H1 (cell line): ENCODE measurements around the gene CACNA2D3. TPM values are rescaled to one million over a fixed set of nuclear protein-coding genes. Genes with fewer than 3 reads are reported as not detected.

Experiments used
- CTCF ChIA-PET: fragments of 300-600 bp; sonication (Branson Sonifier 250); formaldehyde crosslinking; loops from one replicate; lab custom pipeline; 2021; ENCODE audit not compliant: partially characterized antibody; lab: Charles Lee
- POLR2A ChIA-PET: fragments of 300-600 bp; sonication (Branson Sonifier 250); formaldehyde crosslinking; loops from one replicate; lab custom pipeline; 2021; ENCODE audit warnings: inconsistent platforms; ENCODE audit not compliant: partially characterized antibody; lab: Charles Lee
- DNase-seq, 2 experiments: peaks; one replicate each; pipeline versions ENCODE4 v3.0.0 to v3.0.0-alpha.2; 2010 to 2022; ENCODE audit warnings: low spot score in 2 of 2, low read depth in 1 of 2, mixed read lengths in 1 of 2
- FAIRE-seq: peaks from 2 replicates; lab custom pipeline; 2011; peaks lifted over from hg19 to GRCh38; lab: Jason Lieb, UNC
- H2AFZ ChIP-seq: 2 replicates; pipeline ENCODE4 v1.8.1; 2012; ENCODE audit warnings: low read length, inconsistent platforms
- H2AK5ac ChIP-seq: 2 replicates; pipeline ENCODE4 v1.6.1; 2013; ENCODE audit warnings: low read depth, low read length
- H2BK120ac ChIP-seq: replicated peaks from 2 replicates; pipeline ENCODE3; 2013; ENCODE audit warnings: low read depth, low read length, inconsistent platforms
- H2BK12ac ChIP-seq: 2 replicates; pipeline ENCODE4 v1.6.1; 2013; ENCODE audit warnings: low read depth, low read length
- H2BK15ac ChIP-seq: 2 replicates; pipeline ENCODE4 v1.6.1; 2013; ENCODE audit warnings: low read length
- H2BK20ac ChIP-seq: 2 replicates; pipeline ENCODE4 v1.6.1; 2013; ENCODE audit warnings: low read length
- H2BK5ac ChIP-seq: 2 replicates; pipeline ENCODE4 v1.6.1; 2013; ENCODE audit warnings: low read depth, low read length
- H3K14ac ChIP-seq: 2 replicates; pipeline ENCODE4 v1.6.1; 2013; ENCODE audit warnings: inconsistent platforms; ENCODE audit not compliant: insufficient read length
- H3K18ac ChIP-seq: 2 replicates; pipeline ENCODE4 v1.6.1; 2013; ENCODE audit warnings: low read length; ENCODE audit errors: extremely low read depth
- H3K23ac ChIP-seq: 2 replicates; pipeline ENCODE4 v1.6.1; 2013; ENCODE audit warnings: inconsistent platforms; ENCODE audit not compliant: insufficient read length
- H3K23me2 ChIP-seq: 2 replicates; pipeline ENCODE4 v1.6.1; 2013; ENCODE audit warnings: low read depth, low read length
- H3K27ac ChIP-seq: 2 replicates; pipeline ENCODE4 v1.6.1; 2011; ENCODE audit warnings: low read depth, low read length, inconsistent platforms
- H3K27me3 ChIP-seq, 4 experiments: replicated peaks in 1 of 4; 1 replicate in 1 of 4; 2 replicates in 3 of 4; pipeline versions ENCODE4 v1.6.1 to v1.8.1; 2011 to 2013; ENCODE audit warnings: low read length in 3 of 4, mild to moderate bottlenecking in 3 of 4, inconsistent platforms in 2 of 4, mixed read lengths in 2 of 4, moderate library complexity in 1 of 4; ENCODE audit not compliant: control insufficient read depth in 3 of 4, insufficient read depth in 3 of 4; ENCODE audit errors: extremely low read depth in 1 of 4
- H3K36me3 ChIP-seq, 4 experiments: 2 replicates each; pipeline versions ENCODE4 v1.6.1 to v1.8.1; 2011 to 2013; ENCODE audit warnings: mild to moderate bottlenecking in 4 of 4, low read length in 3 of 4, moderate library complexity in 2 of 4, control low read depth in 1 of 4, inconsistent platforms in 1 of 4; ENCODE audit not compliant: insufficient read depth in 4 of 4, control insufficient read depth in 2 of 4
- H3K4ac ChIP-seq: replicated peaks from 2 replicates; pipeline ENCODE3; 2013; ENCODE audit warnings: low read length, low read depth, mixed read lengths, inconsistent platforms; ENCODE audit not compliant: insufficient read length
- H3K4me1 ChIP-seq, 4 experiments: replicated peaks in 1 of 4; 1 replicate in 1 of 4; 2 replicates in 3 of 4; pipeline versions ENCODE4 v1.6.1 to v1.8.1; 2011 to 2013; ENCODE audit warnings: low read length in 3 of 4, inconsistent platforms in 2 of 4, mixed read lengths in 1 of 4; ENCODE audit not compliant: insufficient read depth in 4 of 4, control insufficient read depth in 3 of 4
- H3K4me2 ChIP-seq, 2 experiments: 2 replicates each; pipeline versions ENCODE4 v1.6.1 to v1.8.1; 2011 to 2013; ENCODE audit warnings: low read depth in 2 of 2, low read length in 2 of 2, control low read depth in 1 of 2, inconsistent platforms in 1 of 2, mild to moderate bottlenecking in 1 of 2; ENCODE audit not compliant: insufficient read depth in 1 of 2
- H3K4me3 ChIP-seq, 4 experiments: fragments of 200-600, 300-600 bp in 1 of 4; sonication (generic), shearing (Covaris generic), sonication (Bioruptor Twin) in 1 of 4; 2 replicates each; pipeline versions ENCODE4 v1.5.1 to v1.8.1; 2011 to 2016; ENCODE audit warnings: low read length in 4 of 4, low read depth in 3 of 4, control low read depth in 2 of 4, inconsistent platforms in 2 of 4, mild to moderate bottlenecking in 2 of 4, mixed read lengths in 1 of 4, moderate library complexity in 1 of 4; ENCODE audit not compliant: insufficient read depth in 2 of 4; ENCODE audit errors: extremely low read depth in 1 of 4
- H3K56ac ChIP-seq: replicated peaks from 2 replicates; pipeline ENCODE3; 2013; ENCODE audit warnings: low read depth, mild to moderate bottlenecking, mixed read lengths, low read length, inconsistent platforms; ENCODE audit not compliant: insufficient read length
- H3K79me1 ChIP-seq: 2 replicates; pipeline ENCODE4 v1.6.1; 2013; ENCODE audit warnings: low read depth, low read length, control low read depth
- H3K79me2 ChIP-seq, 2 experiments: 2 replicates each; pipeline versions ENCODE4 v1.6.1 to v1.8.1; 2012 to 2013; ENCODE audit warnings: low read length in 2 of 2, mild to moderate bottlenecking in 2 of 2, inconsistent platforms in 1 of 2; ENCODE audit not compliant: insufficient read depth in 2 of 2, control insufficient read depth in 1 of 2
- H3K9ac ChIP-seq, 4 experiments: replicated peaks in 1 of 4; 1 replicate in 1 of 4; 2 replicates in 3 of 4; pipeline versions ENCODE4 v1.6.1 to v1.8.1; 2011 to 2013; ENCODE audit warnings: low read depth in 3 of 4, low read length in 3 of 4, control low read depth in 2 of 4, mild to moderate bottlenecking in 2 of 4, moderate library complexity in 2 of 4, inconsistent platforms in 1 of 4; ENCODE audit errors: extremely low read depth in 1 of 4
- H3K9me3 ChIP-seq, 2 experiments: 2 replicates each; pipeline versions ENCODE4 v1.6.1 to v1.8.1; 2012 to 2013; ENCODE audit warnings: mild to moderate bottlenecking in 2 of 2, moderate library complexity in 2 of 2, control low read depth in 1 of 2, inconsistent platforms in 1 of 2, low read depth in 1 of 2, low read length in 1 of 2, mixed read lengths in 1 of 2; ENCODE audit not compliant: insufficient read depth in 2 of 2
- H4K20me1 ChIP-seq, 2 experiments: replicated peaks in 1 of 2; 2 replicates each; pipeline versions ENCODE3 to v1.8.1; 2011 to 2013; ENCODE audit warnings: inconsistent platforms in 2 of 2, low read length in 2 of 2, mild to moderate bottlenecking in 1 of 2; ENCODE audit not compliant: insufficient read depth in 2 of 2, control insufficient read depth in 1 of 2
- H4K5ac ChIP-seq: 2 replicates; pipeline ENCODE4 v1.6.1; 2013; ENCODE audit warnings: low read length, low read depth, mixed read lengths, inconsistent platforms; ENCODE audit not compliant: insufficient read length
- H4K8ac ChIP-seq: 2 replicates; pipeline ENCODE4 v1.8.0; 2013; ENCODE audit warnings: mild to moderate bottlenecking, moderate library complexity, low read length, inconsistent platforms; ENCODE audit not compliant: insufficient read depth; ENCODE audit errors: extremely low read depth
- H4K91ac ChIP-seq: replicated peaks from 2 replicates; pipeline ENCODE3; 2013; ENCODE audit warnings: low read length, mixed read lengths, inconsistent platforms; ENCODE audit not compliant: insufficient read length
- CREB1 ChIP-seq: IDR thresholded peaks from 2 replicates; pipeline ENCODE4 v1.6.1; 2012; ENCODE audit warnings: inconsistent platforms
- KDM1A ChIP-seq: fragments of 200-600, 300-600 bp; sonication (generic); IDR thresholded peaks from 2 replicates; pipeline ENCODE4 v1.7.1; 2016; ENCODE audit warnings: mild to moderate bottlenecking, low read length, borderline replicate concordance
- SAP30 ChIP-seq: fragments of 300-600 bp; sonication (generic); IDR thresholded peaks from 2 replicates; pipeline ENCODE4 v1.7.1; 2012; ENCODE audit warnings: low read length, moderate library complexity, mild to moderate bottlenecking, inconsistent platforms; ENCODE audit not compliant: insufficient read depth, insufficient replicate concordance
- SP1 ChIP-seq: IDR thresholded peaks from 2 replicates; pipeline ENCODE4 v1.6.1; 2011; ENCODE audit warnings: low read depth, low read length
- SRF ChIP-seq: IDR thresholded peaks from 2 replicates; pipeline ENCODE4 v1.6.1; 2011; ENCODE audit warnings: mild to moderate bottlenecking, low read depth, low read length, moderate library complexity
- TCF12 ChIP-seq: IDR thresholded peaks from 2 replicates; pipeline ENCODE4 v1.6.1; 2011; ENCODE audit warnings: low read depth, mild to moderate bottlenecking, low read length
- WGBS, 2 experiments: shearing (Covaris generic) in 1 of 2; methylation state at CpG; one replicate each; pipeline versions ENCODE4 v1.1.6 to v1.1.7; 2013 to 2015; ENCODE audit warnings: low lambda C conversion rate in 2 of 2, mixed read lengths in 2 of 2, inconsistent platforms in 1 of 2, low coverage in 1 of 2, missing lambda C conversion rate in 1 of 2; ENCODE audit not compliant: insufficient replicate concordance in 2 of 2, insufficient coverage in 1 of 2, insufficient read length in 1 of 2; ENCODE audit errors: extremely low coverage in 1 of 2, missing lambda C conversion rate in 1 of 2; 5-methylcytosine and 5-hydroxymethylcytosine counted together
- polyA plus RNA-seq, 7 experiments: library from polyadenylated mRNA; depleted of rRNA in 3 of 7; stranded (reverse) in 5 of 7; unstranded in 2 of 7; fragments of >200 nt in 5 of 7; fragments of 200-250 nt in 2 of 7; gene quantifications; 1 replicate in 5 of 7; 2 replicates in 1 of 7; 4 replicates in 1 of 7; pipeline versions ENCODE4 v1.2.1 to v1.2.3, GENCODE V29; 2011 to 2013; ENCODE audit warnings: missing spikeins in 2 of 7, mixed read lengths in 2 of 7
- total RNA-seq: library from RNA; stranded (reverse); fragmentation: NEBNext Ultra II Directional; extraction: Animal tissue kit (Norgen Biotek cat#: 25700); gene quantifications from 2 replicates; pipeline ENCODE4 v1.2.1, GENCODE V29; 2021

The CACNA2D3 gene
- total and polyA plus RNA-seq, 2 of the 8 experiments (the other 6 are each of a cell fraction or from before 2014, with no cell fraction given): 1.5 to 1.8 TPM

DNA sequence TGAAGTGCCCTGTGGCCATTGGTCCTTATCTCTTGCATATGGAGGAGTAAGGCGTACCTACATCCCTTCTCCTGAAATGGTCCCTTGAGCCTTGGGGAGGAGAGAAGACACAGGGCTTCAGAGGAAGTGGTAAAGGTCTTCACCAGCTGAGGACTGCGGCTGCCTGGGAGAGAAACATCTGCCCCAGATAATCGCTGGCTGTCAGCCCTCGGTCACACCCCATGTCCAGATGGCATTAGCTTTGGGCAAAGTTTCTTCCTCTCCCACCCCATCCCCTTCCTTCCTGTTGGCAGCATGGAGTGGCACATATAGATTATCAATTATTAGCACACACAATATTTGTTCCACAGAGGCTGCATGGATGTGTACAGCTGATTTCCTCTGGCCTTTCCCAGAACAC lies 743.9 kb downstream of the CACNA2D3 start:
- H3K14ac ChIP-seq: no peak overlapping the region
- H3K23ac ChIP-seq: no peak overlapping the region
- ChIA-PET POLR2A (no interaction called here), CTCF (interaction anchor here (1.7 to 2.1 kb wide), 2 partner anchors 8 to 13 kb away, joined by 4 to 6 read pairs; no protein-coding TSS in a partner anchor)
- H3K36me3 ChIP-seq: no peaks in the 10 kb centered on the region
- FAIRE-seq: no peak
- H2BK12ac ChIP-seq: no peak overlapping the region
- DNase-seq: no peak
- H2BK5ac ChIP-seq: no peak overlapping the region
- H3K4me2 ChIP-seq: no peak overlapping the region
- peaks cover 2% of the 10 kb centered on the region; the same call in 1 of the 2 replicates for H3K23me2 ChIP-seq
- H3K9ac ChIP-seq: no peak overlapping the region
- H2AK5ac ChIP-seq: no peak overlapping the region
- H4K91ac ChIP-seq: no peak overlapping the region
- no peak overlapping the region for H2AFZ ChIP-seq
- H3K18ac ChIP-seq: no peak overlapping the region
- no peak overlapping the region for H3K4ac ChIP-seq
- H2BK120ac ChIP-seq: no peak overlapping the region
- no peaks in the 10 kb centered on the region for H3K9me3 ChIP-seq
- peaks cover 0 to 2% (median 0%) of the 10 kb centered on the region in 4 experiments; a peak in 1 of 7 replicates for H3K27me3 ChIP-seq
- H3K79me2 ChIP-seq: no peaks in the 10 kb centered on the region
- H3K4me1 ChIP-seq: no peaks in the 10 kb centered on the region
- H4K20me1 ChIP-seq: peaks cover 0 to 3% of the 10 kb centered on the region in 2 experiments
- no peak overlapping the region for H2BK15ac ChIP-seq
- H3K4me3 ChIP-seq: no peak overlapping the region
- TF ChIP-seq CREB1: no peak
- no peak for TF ChIP-seq TCF12
- no peak for TF ChIP-seq SP1
- no peak for TF ChIP-seq SAP30
- TF ChIP-seq KDM1A: no peak
- no peak for TF ChIP-seq SRF
- WGBS, 2 experiments: 90% methylated on average over 4 of the region's 4 CpGs; no CpG with 5 or more reads in 1 of the 2 experiments
- H3K56ac ChIP-seq: no peak overlapping the region
- H2BK20ac ChIP-seq: no peak overlapping the region
- H3K79me1 ChIP-seq: no peaks in the 10 kb centered on the region; the same call in 1 of the 2 replicates
- H4K8ac ChIP-seq: no peak overlapping the region; the same call in 1 of the 2 replicates
- no peak overlapping the region for H3K27ac ChIP-seq
- no peak overlapping the region for H4K5ac ChIP-seq
